Measurements from ENCODE around the gene KPNB1. TPM values are rescaled to one million over a fixed set of nuclear protein-coding genes. Genes with fewer than 3 reads are reported as not detected.
A peak's percentile ranks its signal among the peaks of the same experiment; 100 is the strongest.

The KPNB1 gene
- total RNA-seq, 1 donor from 2014 or later = 174 TPM

DNA sequence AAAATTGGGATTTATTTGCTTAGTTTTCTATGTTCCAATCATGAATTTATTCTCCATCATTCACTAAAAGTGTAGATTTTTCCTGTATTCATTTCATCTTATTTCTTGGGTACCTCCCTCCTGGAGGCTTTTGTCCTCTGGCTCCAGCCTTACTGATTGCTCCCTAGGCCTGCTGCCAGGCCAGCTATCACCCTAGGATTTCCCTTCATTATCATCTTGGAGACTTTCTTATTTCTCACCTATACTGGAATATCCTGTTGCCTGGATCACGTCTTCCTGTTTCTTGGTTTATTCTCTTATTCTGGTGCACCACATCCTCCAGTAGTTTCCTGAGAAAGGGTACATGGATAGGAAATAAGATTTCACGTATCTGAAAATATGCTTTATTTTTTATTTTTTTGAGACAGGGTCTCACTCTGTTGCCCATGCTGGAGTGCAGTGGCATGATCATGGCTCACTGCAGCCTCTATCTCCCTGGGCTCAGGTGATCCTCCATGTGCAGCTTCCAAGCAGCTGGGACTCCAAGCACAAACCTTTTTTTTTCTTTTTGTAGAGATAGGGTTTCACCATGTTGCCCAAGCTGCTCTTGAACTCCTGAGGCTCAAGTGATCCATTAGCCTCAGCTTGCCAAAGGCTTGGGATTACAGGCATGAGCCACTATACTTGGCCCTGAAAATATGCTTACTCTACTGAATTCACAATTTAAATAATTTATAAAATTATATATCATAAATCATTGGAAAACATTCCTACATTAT is 13.3 kb upstream of the KPNB1 start:
- no peak for DNase-seq

GRCh38 chr17:47638903-47639302 is 10.8 kb upstream of the KPNB1 start:
- no peak for DNase-seq

- no peak for DNase-seq
These were observed 9.6 kb upstream of the KPNB1 start for GRCh38 chr17:47640076-47640475.

GRCh38 chr17:47641202-47641601 is 8.5 kb upstream of the KPNB1 start:
- DNase-seq = no peak

DNA sequence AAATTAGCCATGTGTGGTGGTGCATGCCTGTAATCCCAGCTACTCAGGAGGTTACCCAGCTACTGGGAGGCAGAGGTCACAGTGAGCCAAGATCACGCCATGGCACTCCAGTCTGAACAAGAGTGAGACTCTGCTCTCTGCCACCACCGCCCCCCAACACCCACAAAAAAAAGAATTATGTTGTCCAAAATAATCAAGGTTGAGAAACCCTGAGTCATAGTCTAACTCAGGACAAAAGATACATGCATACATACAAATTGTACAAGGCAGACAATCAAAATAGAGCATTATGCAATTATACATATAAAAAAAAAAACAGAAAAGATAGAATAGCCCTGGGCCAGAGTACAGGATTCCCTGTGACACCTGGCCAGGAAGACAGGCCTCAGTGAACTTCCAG is 6.6 kb upstream of the KPNB1 start:
- DNase-seq = no peak

- DNase-seq = no peak
These were observed 5.4 kb upstream of the KPNB1 start for GRCh38 chr17:47644324-47644723.

GRCh38 chr17:47649972-47650524 is 329 bp downstream of the KPNB1 start:
- no peak for DNase-seq

- peak; percentile 97 for DNase-seq
These were observed 1.1 kb downstream of the KPNB1 start for GRCh38 chr17:47650525-47651522.

- DNase-seq = no peak
These were observed 2.0 kb downstream of the KPNB1 start for GRCh38 chr17:47651704-47652103.

GRCh38 chr17:47652570-47652969 is 2.9 kb downstream of the KPNB1 start:
- no peak for DNase-seq

GRCh38 chr17:47653442-47653841 is 3.7 kb downstream of the KPNB1 start:
- DNase-seq = no peak

DNA sequence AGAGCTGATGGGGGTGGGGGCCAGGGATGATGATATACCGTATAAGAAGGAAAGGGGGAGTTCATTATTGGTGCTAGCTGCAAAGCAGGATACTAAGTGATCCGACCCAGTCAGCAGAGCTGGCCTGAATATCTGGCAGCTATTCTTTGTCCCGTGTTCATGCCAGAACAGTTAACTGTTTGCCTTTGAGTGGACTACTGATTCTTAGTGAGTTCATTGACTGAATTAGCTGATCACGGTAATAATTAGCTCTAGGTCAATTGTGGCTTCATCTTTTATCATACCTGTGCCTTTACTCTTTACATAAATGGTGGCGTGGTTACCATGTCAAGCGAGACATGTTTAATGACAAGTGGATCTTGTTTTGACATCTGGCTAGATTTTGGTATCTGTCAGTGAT is 5.3 kb downstream of the KPNB1 start:
- DNase-seq = no peak

DNA sequence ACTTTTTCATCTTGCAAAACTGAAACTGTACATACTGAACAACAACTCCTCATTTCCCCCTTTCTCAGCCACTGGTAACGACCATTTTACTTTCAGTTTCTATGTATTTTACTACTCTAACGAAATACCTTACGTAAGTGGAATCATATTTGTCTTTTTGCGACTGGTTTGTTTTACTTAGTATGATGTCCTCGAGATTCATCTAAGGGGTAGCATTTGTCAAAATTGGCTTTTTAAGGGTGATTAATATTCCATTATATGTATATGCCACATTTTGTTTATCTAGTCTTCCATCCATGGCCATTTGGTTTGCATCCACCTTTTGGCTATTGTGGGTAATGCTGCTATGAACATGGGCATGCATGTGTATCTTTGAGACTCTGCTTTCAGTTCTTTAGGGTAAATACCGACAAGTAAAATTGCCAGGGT is 10.4 kb downstream of the KPNB1 start:
- DNase-seq = no peak

DNA sequence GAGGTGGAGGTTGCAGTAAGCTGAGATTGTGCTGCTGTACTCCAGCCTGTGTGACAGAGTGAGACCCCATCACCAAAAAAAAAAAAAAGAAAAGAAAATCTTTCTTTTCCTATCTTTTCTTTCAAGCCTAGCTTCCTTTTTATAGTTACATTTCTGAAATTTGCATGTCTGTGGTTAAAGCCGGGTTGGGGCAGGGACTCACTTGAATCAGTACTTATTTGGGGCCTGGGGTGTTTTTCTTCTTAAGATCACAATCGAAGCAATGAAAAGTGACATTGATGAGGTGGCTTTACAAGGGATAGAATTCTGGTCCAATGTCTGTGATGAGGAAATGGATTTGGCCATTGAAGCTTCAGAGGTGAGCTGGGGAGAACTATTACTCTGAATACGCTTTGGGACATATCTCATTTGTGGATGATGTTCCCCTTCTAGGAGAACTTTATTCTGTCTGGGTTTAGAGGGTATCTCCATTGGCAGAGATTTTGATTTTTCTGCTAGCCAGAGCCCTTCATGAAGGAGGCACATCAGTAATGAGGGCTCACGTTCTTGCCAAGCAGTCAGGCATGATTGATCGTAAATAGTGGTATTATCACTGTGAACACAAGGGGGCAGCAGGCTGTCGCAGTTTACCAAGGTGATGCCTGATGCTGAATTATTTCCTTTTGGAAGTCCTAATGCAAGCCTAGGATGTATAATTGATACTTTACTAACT is 14.3 kb downstream of the KPNB1 start:
- peak; percentile 75 for DNase-seq

GRCh38 chr17:47664624-47664941 is 14.9 kb downstream of the KPNB1 start:
- DNase-seq = no peak

- DNase-seq = no peak
These were observed 15.9 kb downstream of the KPNB1 start for GRCh38 chr17:47665655-47666054.

DNA sequence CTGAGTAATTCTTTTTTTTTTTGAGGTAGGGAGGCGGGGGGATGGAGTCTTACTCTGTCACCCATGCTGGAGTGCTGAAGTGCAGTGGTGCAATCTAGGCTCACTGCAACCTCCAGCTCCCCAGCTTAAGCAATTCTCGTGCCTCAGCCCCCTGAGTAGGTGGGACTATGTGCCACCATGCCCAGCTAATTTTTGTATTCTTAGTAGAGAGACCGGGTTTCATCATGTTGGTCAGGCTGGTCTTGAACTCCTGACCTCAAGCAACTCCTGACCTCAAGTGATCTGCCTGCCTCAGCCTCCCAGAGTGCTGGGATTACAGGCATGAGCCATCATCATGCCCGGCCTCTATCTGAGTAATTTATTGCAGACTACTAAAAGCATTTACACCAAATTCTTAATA is 19.4 kb downstream of the KPNB1 start:
- no peak for DNase-seq

GRCh38 chr17:47670064-47670463 is 20.3 kb downstream of the KPNB1 start:
- no peak for DNase-seq

DNA sequence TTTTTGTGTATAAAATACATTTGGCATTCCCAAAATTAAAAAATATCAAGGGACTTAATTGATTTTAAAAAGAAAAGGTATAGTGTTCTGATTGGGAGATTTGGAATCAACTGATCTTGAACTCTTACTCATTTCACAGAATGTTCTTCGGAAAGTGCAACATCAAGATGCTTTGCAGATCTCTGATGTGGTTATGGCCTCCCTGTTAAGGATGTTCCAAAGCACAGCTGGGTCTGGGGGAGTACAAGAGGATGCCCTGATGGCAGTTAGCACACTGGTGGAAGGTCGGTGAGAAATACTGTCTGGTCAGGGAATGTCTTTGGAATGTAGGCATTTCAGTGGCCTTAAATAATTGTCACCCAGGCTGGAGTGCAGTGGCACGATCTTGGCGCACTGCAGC is 24.8 kb downstream of the KPNB1 start:
- DNase-seq = no peak

- DNase-seq = no peak
These were observed 25.9 kb downstream of the KPNB1 start for GRCh38 chr17:47675380-47676198.

GRCh38 chr17:47676199-47676472 is 26.4 kb downstream of the KPNB1 start:
- no peak for DNase-seq
